Activated naive CD8-positive, alpha-beta T cell treated with anti-CD3 and anti-CD28 coated beads for 36 hours (primary cell): ENCODE measurements around the gene TMEM184A. TPM values are rescaled to one million over a fixed set of nuclear protein-coding genes. Genes with fewer than 3 reads are reported as not detected.
A peak's percentile ranks its signal among the peaks of the same experiment; 100 is the strongest.
"Not testable (repeated sequence)": the region's sequence is repeated elsewhere in the genome, so short reads cannot be mapped to it uniquely, and the experiment has no call there.

Source experiments
- DNase-seq: peaks from one replicate; pipeline ENCODE4 v3.0.0; 2021
- H3K27ac Mint-ChIP-seq: one replicate; pipeline ENCODE4 v1.8.0; 2022; ENCODE audit warnings: mild to moderate bottlenecking, moderate library complexity, mixed read lengths
- H3K27me3 Mint-ChIP-seq: one replicate; pipeline ENCODE4 v1.8.0; 2022; ENCODE audit warnings: mild to moderate bottlenecking, mixed read lengths
- H3K36me3 Mint-ChIP-seq: one replicate; pipeline ENCODE4 v1.8.0; 2021; ENCODE audit warnings: mild to moderate bottlenecking, mixed read lengths
- H3K4me1 Mint-ChIP-seq: one replicate; pipeline ENCODE4 v1.8.0; 2021; ENCODE audit warnings: mixed read lengths
- H3K4me3 Mint-ChIP-seq: one replicate; pipeline ENCODE4 v1.8.0; 2022; ENCODE audit warnings: mild to moderate bottlenecking, moderate library complexity, mixed read lengths
- H3K9me3 Mint-ChIP-seq: one replicate; pipeline ENCODE4 v1.8.0; 2022; ENCODE audit warnings: mixed read lengths
- total RNA-seq, 2 experiments: library from RNA; stranded (reverse); gene quantifications; one replicate each; pipeline ENCODE4 v1.2.3, GENCODE V29; 2021

Gene TMEM184A
- total RNA-seq, 2 experiments from 2014 or later = 0.14 to 0.22 TPM

DNA sequence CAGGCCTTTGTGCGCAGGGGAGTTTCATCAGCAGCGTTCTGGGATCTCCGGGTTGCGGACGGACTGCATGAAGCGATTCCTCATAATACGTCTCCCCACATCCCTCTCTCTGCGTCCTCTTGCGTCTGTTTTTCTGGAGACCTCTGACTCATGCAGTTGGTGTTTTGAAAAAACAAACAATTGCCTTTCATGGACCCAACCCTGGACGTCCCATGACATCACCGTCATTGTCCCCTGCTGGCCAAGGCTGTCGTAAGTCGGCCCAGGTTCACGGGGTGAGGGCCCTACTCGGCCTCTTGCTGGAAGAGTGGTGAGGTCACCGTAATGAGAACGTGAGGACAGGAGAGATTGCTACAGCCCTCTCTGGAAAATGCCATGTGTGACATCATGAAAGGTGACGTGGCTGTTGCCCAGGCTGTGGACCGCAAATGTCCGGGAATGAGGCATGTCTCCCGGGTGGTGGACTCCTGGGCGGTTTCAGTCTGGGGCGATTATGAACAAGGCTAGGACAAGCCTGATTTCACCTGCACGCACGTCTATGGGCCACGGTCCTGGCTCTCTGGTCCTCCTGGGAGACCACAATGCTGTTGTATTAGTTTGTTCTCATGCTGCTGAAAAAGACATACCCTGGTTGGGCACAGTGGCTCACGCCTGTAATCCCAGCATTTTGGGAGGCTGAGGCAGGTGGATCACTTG, 35.3 kb downstream of the TMEM184A start:
- DNase-seq = no peak
- peaks cover 3% of the 10 kb centered on the region for H3K27me3 Mint-ChIP-seq
- H3K4me1 Mint-ChIP-seq = peaks cover 6% of the 10 kb centered on the region
- no peaks in the 10 kb centered on the region for H3K36me3 Mint-ChIP-seq
- no peak overlapping the region for H3K4me3 Mint-ChIP-seq
- peaks cover 5% of the 10 kb centered on the region for H3K9me3 Mint-ChIP-seq
- H3K27ac Mint-ChIP-seq = no peak overlapping the region

- not testable (repeated sequence) for H3K27me3 Mint-ChIP-seq, DNase-seq, H3K9me3 Mint-ChIP-seq, H3K36me3 Mint-ChIP-seq, H3K27ac Mint-ChIP-seq, H3K4me3 Mint-ChIP-seq, H3K4me1 Mint-ChIP-seq
Observed at GRCh38 chr7:1519322-1519922, 36.6 kb downstream of the TMEM184A start.

DNA sequence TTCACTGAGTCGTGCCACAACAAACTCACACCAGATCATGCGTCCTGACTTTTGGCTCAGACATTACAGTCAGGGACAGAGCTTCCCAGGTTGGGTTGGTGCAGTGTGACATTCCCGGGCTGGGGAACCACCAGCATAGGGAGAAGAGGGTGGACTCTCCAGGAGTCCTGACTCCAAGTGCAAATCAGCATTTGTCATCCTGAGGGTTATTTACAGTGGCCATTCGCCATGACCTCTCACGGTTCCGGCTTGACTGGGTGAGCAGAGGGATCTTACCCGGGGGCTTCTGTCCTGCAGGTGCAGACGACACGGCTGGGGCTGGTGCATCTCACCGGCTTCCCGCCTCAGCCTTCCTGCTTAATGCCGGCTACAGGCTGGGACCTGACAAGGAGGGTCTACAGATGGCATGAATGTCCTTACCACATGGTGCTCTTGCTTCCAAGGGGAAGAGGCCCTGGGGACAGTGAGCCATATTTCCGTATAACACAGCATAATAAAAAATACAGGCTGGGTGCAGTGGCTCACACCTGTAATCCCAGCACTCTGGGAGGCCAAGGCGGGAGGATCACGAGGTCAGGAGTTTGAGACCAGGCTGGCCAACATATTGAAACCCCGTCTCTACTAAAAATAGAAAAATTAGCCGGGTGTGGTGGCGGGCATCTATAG, 39.3 kb downstream of the TMEM184A start:
- no peak overlapping the region for H3K4me3 Mint-ChIP-seq
- no peak overlapping the region for H3K27ac Mint-ChIP-seq

DNA sequence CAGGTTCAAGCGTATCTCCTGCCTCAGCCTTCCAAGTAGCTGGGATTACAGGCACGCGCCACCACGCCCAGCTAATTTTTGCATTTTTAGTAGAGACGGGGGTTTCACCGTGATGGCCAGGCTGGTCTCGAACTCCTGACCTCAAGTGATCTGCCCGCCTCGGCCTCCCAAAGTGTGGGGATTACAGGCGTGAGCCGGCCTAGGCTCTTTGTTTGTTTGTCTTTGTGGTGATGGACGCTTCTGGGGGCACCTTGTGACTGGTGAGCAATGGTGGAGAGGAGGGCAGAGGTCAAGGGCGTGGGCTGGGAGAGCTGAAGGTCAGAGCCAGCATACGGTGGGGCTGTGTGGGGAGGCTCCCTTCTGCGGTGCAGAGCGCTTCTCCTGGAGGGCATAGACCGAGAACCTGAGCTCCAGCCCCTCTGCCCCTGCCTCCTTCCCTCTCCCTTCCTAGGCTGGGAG, 40.5 kb downstream of the TMEM184A start:
- H3K27me3 Mint-ChIP-seq, H3K4me3 Mint-ChIP-seq, H3K27ac Mint-ChIP-seq, H3K9me3 Mint-ChIP-seq, H3K36me3 Mint-ChIP-seq, DNase-seq: not testable (repeated sequence)
- peaks cover 17% of the 10 kb centered on the region for H3K4me1 Mint-ChIP-seq

More for the DNA sequence above, 39.3 kb downstream of the TMEM184A start:
- H3K9me3 Mint-ChIP-seq = peaks cover 5% of the 10 kb centered on the region
- peaks cover 17% of the 10 kb centered on the region for H3K4me1 Mint-ChIP-seq
- no peak for DNase-seq
- H3K36me3 Mint-ChIP-seq = no peaks in the 10 kb centered on the region
- H3K27me3 Mint-ChIP-seq = no peaks in the 10 kb centered on the region

DNA sequence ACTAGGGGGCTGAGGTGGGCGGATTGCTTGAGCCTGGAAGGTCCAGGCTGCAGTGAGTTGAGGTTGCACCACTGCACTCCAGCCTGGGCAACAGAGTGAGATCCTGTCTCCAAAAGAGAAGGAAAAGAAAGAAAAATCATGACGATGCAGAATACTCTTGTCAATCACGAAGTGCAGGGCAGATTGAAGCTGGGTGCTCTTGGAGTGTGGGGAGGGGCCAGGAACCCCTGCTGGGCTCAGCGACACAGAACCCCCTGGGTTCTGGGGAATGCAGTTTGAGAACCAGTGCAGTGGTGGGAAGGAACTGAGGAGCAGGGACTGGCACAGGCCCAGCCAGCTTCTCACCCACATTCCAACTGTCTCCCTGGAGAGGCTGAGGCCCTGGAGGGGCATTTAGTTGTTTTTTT, 41.0 kb downstream of the TMEM184A start:
- peaks cover 5% of the 10 kb centered on the region for H3K9me3 Mint-ChIP-seq
- H3K27ac Mint-ChIP-seq = no peak overlapping the region
- H3K4me1 Mint-ChIP-seq = peaks cover 17% of the 10 kb centered on the region
- no peak overlapping the region for H3K4me3 Mint-ChIP-seq
- DNase-seq = no peak
- no peaks in the 10 kb centered on the region for H3K27me3 Mint-ChIP-seq
- no peaks in the 10 kb centered on the region for H3K36me3 Mint-ChIP-seq

DNA sequence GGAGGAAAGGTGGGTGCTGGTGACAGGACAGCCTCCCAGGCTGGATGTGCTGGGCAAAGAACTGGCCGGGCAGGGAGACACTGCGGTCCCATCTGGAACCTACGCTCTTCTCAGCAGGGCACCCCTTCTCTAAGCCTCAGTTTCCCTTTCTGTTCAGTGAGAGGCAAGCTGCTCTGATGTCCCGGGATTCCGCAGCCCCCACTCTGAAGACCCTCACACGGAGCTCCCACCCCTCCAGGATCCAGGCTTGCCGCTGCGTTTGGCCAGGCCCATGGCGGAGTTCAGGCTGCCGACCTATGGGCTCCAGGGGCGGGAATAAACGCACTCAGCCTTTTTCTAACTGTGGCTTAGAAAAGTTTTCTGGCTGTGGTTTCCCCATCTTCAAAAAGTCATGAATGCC, 41.6 kb downstream of the TMEM184A start:
- no peaks in the 10 kb centered on the region for H3K36me3 Mint-ChIP-seq
- peaks cover 17% of the 10 kb centered on the region for H3K4me1 Mint-ChIP-seq
- DNase-seq = no peak
- no peaks in the 10 kb centered on the region for H3K27me3 Mint-ChIP-seq
- no peak overlapping the region for H3K27ac Mint-ChIP-seq
- H3K9me3 Mint-ChIP-seq = peaks cover 5% of the 10 kb centered on the region
- no peak overlapping the region for H3K4me3 Mint-ChIP-seq

DNA sequence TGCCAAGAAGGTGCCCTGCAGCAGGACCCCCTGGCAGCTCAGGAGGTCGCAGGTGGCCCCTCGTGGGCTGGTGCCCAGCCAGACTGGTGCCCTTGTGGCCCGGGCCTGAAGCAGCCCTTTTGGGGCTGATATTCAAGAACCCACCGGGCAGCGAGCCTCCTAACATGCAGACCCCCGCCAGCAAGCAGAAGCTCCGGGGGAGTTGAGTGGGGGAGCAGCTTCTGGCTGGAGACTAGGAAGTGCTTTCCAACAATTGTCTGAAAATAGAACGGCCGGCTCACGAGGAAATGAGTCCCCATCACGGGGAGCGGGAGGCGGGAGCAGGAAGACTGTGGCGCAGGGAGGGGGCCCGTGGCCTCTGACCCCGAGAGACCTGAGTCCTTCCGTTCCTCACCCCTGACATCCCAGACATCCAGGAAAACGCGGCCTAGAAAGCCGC, 42.3 kb downstream of the TMEM184A start:
- peaks cover 20% of the 10 kb centered on the region for H3K4me1 Mint-ChIP-seq
- H3K9me3 Mint-ChIP-seq = no peaks in the 10 kb centered on the region
- peaks cover under 1% of the 10 kb centered on the region for H3K36me3 Mint-ChIP-seq
- H3K27ac Mint-ChIP-seq = no peak overlapping the region
- no peak for DNase-seq
- H3K27me3 Mint-ChIP-seq = no peaks in the 10 kb centered on the region
- H3K4me3 Mint-ChIP-seq = no peak overlapping the region

GRCh38 chr7:1512781-1513656, 43.0 kb downstream of the TMEM184A start:
- peak; percentile 60 for DNase-seq

DNA sequence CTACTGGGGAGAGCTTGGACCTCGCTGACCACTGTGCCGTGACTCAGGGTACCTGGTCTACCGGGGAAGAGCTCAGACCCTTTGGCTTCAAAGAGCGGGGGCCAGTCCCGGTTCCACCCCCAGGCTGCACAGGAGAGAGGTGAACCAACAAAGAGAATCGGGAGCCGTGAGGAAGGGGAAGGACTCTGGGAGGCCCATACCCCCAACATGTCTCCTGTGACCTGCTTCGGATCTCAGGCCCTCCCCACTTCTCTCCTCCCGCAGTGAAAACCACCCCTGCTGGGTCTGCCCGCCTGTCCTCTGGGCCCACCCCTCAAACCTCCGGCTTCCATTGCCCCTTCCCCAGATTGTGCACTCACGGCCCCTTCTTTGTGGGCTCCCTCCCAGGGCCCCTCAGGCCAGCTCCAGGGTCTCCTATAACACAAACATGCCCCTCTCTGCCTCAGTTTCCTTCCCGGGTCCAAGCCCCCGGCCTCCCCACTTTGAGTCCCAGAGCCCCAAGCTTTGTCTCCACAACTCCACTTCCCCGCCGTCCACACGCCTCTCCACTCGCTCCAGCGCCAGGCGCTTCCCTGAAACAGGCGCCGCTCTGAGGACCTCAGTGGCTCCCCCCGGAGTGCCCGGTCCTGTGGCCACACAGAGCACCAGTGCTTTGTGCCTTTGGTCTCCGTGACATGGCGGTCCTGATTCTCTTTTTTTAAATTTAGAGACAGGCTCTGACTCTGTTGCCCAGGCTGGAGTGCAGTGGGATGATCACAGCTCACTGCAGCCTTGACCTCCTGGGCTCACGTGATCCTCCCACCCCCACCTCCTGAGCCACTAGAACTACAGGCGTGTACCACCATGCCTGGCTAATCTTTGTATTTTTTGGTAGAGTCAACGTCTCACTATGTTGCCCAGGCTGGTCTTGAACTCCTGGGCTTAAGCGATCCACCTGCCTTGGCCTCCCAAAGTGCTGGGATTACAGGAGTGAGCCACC, 44.3 kb downstream of the TMEM184A start:
- H3K4me1 Mint-ChIP-seq = peaks cover 28% of the 10 kb centered on the region
- H3K4me3 Mint-ChIP-seq = no peak overlapping the region
- no peak for DNase-seq
- no peaks in the 10 kb centered on the region for H3K9me3 Mint-ChIP-seq
- no peak overlapping the region for H3K27ac Mint-ChIP-seq
- no peaks in the 10 kb centered on the region for H3K27me3 Mint-ChIP-seq
- peaks cover 5% of the 10 kb centered on the region for H3K36me3 Mint-ChIP-seq

More at GRCh38 chr7:1512781-1513656, 43.0 kb downstream of the TMEM184A start:
- Mint-ChIP-seq H3K36me3 (peaks cover 5% of the 10 kb centered on the region), H3K27ac (peak overlapping the region; percentile 62), H3K9me3 (no peaks in the 10 kb centered on the region), H3K4me1 (peaks cover 25% of the 10 kb centered on the region), H3K27me3 (no peaks in the 10 kb centered on the region), H3K4me3 (peak overlapping the region; percentile 25)

- H3K36me3 Mint-ChIP-seq = peaks cover 5% of the 10 kb centered on the region
- DNase-seq = no peak
- no peak overlapping the region for H3K4me3 Mint-ChIP-seq
- no peaks in the 10 kb centered on the region for H3K9me3 Mint-ChIP-seq
- no peak overlapping the region for H3K27ac Mint-ChIP-seq
- no peaks in the 10 kb centered on the region for H3K27me3 Mint-ChIP-seq
- peaks cover 31% of the 10 kb centered on the region for H3K4me1 Mint-ChIP-seq
Observed at GRCh38 chr7:1510780-1511154, 45.2 kb downstream of the TMEM184A start.

DNA sequence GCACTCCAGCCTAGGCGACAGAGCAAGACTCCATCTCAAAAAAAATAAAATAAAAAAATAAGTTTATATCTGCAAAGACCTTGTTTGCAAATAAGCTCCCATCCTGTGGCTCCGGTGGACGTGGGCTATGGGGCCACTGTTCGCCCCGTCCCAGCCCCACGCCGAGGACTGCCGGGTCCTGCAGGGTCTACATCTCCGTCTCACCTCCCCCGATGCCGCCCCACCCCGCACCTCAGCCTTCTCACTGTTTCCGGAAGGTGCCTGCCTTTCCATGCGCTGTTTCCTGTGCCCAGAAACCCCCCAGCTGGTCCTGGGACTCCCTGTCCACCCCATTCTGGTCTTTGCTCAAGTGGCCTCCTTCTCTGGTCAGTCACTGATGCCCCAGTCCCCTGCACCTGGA, 46.8 kb downstream of the TMEM184A start:
- Mint-ChIP-seq H3K4me1 (peaks cover 33% of the 10 kb centered on the region), H3K27ac (peak overlapping the region; percentile 16), H3K4me3 (no peak overlapping the region), H3K27me3 (no peaks in the 10 kb centered on the region), H3K36me3 (peaks cover 5% of the 10 kb centered on the region), H3K9me3 (no peaks in the 10 kb centered on the region)
- no peak for DNase-seq

GRCh38 chr7:1508277-1508758, 47.7 kb downstream of the TMEM184A start:
- Mint-ChIP-seq H3K9me3 (no peaks in the 10 kb centered on the region), H3K27ac (peak overlapping the region; percentile 65), H3K27me3 (no peaks in the 10 kb centered on the region), H3K4me1 (peaks cover 29% of the 10 kb centered on the region), H3K4me3 (no peak overlapping the region), H3K36me3 (peaks cover 5% of the 10 kb centered on the region)
- DNase-seq = no peak

DNA sequence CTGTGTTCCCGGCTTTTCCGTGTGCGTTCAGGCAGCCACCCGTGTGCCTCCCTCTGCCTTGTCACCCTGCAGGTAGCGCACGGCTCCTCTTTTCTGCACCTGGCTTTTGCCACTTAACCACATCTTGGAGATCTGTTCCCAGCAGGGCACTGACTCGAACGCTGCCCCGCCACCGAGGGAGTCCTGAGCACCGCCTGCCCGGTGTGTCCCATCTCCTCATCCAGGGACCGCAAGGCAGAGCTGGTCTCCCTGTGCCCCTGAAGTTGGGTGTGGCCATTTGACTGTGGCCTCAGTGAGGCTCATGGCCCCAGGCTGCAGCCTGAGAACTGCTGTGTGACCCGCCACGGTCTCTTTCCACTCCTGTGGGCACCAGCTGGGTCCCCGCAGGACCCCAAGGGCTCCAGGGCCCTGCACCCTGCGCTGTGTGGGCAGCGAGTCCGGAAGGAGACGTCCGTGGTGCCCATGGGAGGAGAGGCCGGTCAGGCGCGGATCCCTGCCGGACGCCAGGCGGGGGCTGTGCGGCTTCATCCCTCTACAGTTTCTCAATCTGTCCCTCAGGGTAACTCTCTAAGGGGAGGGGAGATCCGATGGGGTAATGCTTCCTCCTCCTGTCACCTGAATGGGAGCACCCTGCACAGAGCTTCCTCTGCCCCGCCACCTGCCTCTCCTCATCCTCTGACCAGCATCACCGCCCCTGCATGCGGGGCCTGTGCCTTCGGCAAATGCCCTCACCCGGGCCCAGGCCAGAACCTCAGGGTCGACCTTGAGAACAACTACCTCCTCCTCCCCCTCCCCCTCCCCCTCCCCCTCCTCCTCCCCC, 50.1 kb downstream of the TMEM184A start:
- H3K36me3 Mint-ChIP-seq = peaks cover 12% of the 10 kb centered on the region
- no peaks in the 10 kb centered on the region for H3K9me3 Mint-ChIP-seq
- H3K4me3 Mint-ChIP-seq = peak overlapping the region; percentile 65
- peaks cover 34% of the 10 kb centered on the region for H3K4me1 Mint-ChIP-seq
- H3K27ac Mint-ChIP-seq = peak overlapping the region; percentile 45
- no peaks in the 10 kb centered on the region for H3K27me3 Mint-ChIP-seq
- peak; percentile 26 for DNase-seq
